Ecto neural progenitor cell (in vitro differentiated cells): ENCODE data around the gene UBE2O.

Source experiments
- DNase-seq: peaks from one replicate; pipeline ENCODE4 v3.0.0-alpha.2; 2018; ENCODE audit warnings: low spot score

Gene UBE2O

GRCh38 chr17:76388966-76389888 is 63.7 kb downstream of the UBE2O start:
- no peak for DNase-seq

GRCh38 chr17:76386966-76387765 is 65.8 kb downstream of the UBE2O start:
- DNase-seq, result no peak

- DNase-seq, result peak; percentile 93
Observed at GRCh38 chr17:76385892-76386786, 66.8 kb downstream of the UBE2O start.

GRCh38 chr17:76384987-76385891 is 67.7 kb downstream of the UBE2O start:
- peak; percentile 73 for DNase-seq

- DNase-seq, result peak; percentile 91
Observed at GRCh38 chr17:76384222-76384986, 68.5 kb downstream of the UBE2O start, which contains the start of gene SPHK1. Gene SPHK1, plus strand, starts transcription at chr17:76384609. Its CDS starts 1,036 bp downstream, at chr17:76385645.

GRCh38 chr17:76383546-76384221 is 69.3 kb downstream of the UBE2O start:
- peak; percentile 83 for DNase-seq

- peak; percentile 89 for DNase-seq
Observed at GRCh38 chr17:76382803-76383545, 70.0 kb downstream of the UBE2O start.

- peak; percentile 98 for DNase-seq
Observed at GRCh38 chr17:76382351-76382802, 70.6 kb downstream of the UBE2O start.

GRCh38 chr17:76381633-76382350 is 71.2 kb downstream of the UBE2O start:
- DNase-seq, result no peak

GRCh38 chr17:76379646-76380376 is 73.1 kb downstream of the UBE2O start:
- no peak for DNase-seq

GRCh38 chr17:76379275-76379641 is 73.7 kb downstream of the UBE2O start:
- no peak for DNase-seq

GRCh38 chr17:76378548-76379274 is 74.2 kb downstream of the UBE2O start:
- no peak for DNase-seq

- no peak for DNase-seq
Observed at GRCh38 chr17:76376318-76377133, 76.4 kb downstream of the UBE2O start.

- DNase-seq, result no peak
Observed at GRCh38 chr17:76371656-76372628, 81.0 kb downstream of the UBE2O start.
